Osteoblast (primary cell): ENCODE data around the gene CROCC. TPM values are rescaled to one million over a fixed set of nuclear protein-coding genes. Genes with fewer than 3 reads are reported as not detected.
"Not testable (repeated sequence)": the region's sequence is repeated elsewhere in the genome, so short reads cannot be mapped to it uniquely, and the experiment has no call there.

Source experiments
- DNase-seq: peaks from one replicate; pipeline ENCODE4 v3.0.0; 2011; ENCODE audit warnings: low spot score, mixed read lengths; ENCODE audit not compliant: insufficient read length; ENCODE audit errors: missing footprints
- H2AFZ ChIP-seq: 2 replicates; pipeline ENCODE4 v1.6.0; 2011; ENCODE audit warnings: mild to moderate bottlenecking, low read length
- H3K27ac ChIP-seq: 2 replicates; pipeline ENCODE4 v1.5.1; 2011; ENCODE audit warnings: mild to moderate bottlenecking, low read depth, low read length, moderate library complexity
- H3K27me3 ChIP-seq: 2 replicates; pipeline ENCODE4 v1.6.0; 2012; ENCODE audit warnings: mild to moderate bottlenecking, control low read depth, inconsistent platforms, low read length, moderate library complexity; ENCODE audit not compliant: insufficient read depth
- H3K36me3 ChIP-seq: 2 replicates; pipeline ENCODE4 v1.5.1; 2011; ENCODE audit warnings: mild to moderate bottlenecking, low read length, control low read depth, moderate library complexity; ENCODE audit not compliant: insufficient read depth
- H3K4me1 ChIP-seq: 2 replicates; pipeline ENCODE4 v1.5.1; 2011; ENCODE audit warnings: mild to moderate bottlenecking, low read length, control low read depth, moderate library complexity; ENCODE audit not compliant: insufficient read depth
- H3K4me2 ChIP-seq: 2 replicates; pipeline ENCODE4 v1.6.0; 2011; ENCODE audit warnings: mild to moderate bottlenecking, low read length; ENCODE audit not compliant: insufficient read depth
- H3K4me3 ChIP-seq: fragments of 200-600 bp; sonication (generic); 3 replicates; pipeline ENCODE4 v1.5.1; 2012; ENCODE audit warnings: mild to moderate bottlenecking, low read length, inconsistent platforms; ENCODE audit not compliant: insufficient read depth
- H3K79me2 ChIP-seq: 2 replicates; pipeline ENCODE4 v1.6.0; 2012; ENCODE audit warnings: mild to moderate bottlenecking, low read length, control low read depth, inconsistent platforms; ENCODE audit not compliant: insufficient read depth
- H3K9me3 ChIP-seq: 2 replicates; pipeline ENCODE4 v1.5.1; 2011; ENCODE audit warnings: low read depth, low read length, control low read depth
- H4K20me1 ChIP-seq: 2 replicates; pipeline ENCODE4 v1.6.0; 2012; ENCODE audit warnings: mild to moderate bottlenecking, low read length, control low read depth; ENCODE audit not compliant: insufficient read depth
- total RNA-seq: library from RNA; depleted of rRNA; stranded (reverse); fragments of >200 nt; gene quantifications from 2 replicates; pipeline ENCODE4 v1.2.3, GENCODE V29; 2012
- TF ChIP-seq, protein P1 (sequence below): IDR thresholded peaks from 2 replicates; pipeline ENCODE4 v1.5.1; 2011; ENCODE audit warnings: mild to moderate bottlenecking, low read depth, low read length, moderate library complexity; ENCODE audit errors: extremely low read depth

Gene CROCC
- total RNA-seq, 1 donor = 20.3 TPM

DNA sequence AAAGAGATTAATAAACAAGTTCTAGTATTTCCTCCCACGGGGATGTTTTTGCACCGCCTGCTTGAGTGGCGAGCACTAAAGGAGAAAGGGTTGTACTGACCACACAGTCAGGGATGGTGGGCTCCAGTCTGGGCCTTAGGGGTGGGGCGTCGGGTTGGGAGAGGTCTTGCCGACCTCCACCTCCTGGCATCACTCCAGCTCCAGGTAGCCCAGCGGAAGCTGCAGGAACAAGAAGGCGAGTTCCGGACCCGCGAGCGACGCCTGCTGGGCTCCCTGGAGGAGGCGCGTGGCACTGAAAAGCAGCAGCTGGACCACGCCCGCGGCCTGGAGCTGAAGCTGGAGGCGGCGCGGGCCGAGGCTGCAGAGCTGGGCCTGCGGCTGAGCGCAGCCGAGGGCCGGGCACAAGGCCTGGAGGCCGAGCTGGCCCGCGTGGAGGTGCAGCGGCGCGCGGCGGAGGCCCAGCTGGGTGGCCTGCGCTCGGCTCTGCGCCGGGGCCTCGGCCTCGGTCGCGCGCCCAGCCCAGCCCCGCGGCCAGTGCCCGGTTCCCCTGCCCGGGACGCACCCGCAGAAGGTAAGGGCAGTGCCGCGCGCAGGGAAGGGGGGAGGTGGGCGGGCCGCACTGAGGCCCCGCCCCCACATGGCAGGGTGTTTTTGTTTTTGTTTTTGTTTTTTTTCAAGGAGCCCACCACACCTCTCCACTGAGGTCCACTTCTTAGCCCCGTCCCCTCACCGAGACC is 39.0 kb downstream of the CROCC start:
- TF ChIP-seq, protein P1, sequence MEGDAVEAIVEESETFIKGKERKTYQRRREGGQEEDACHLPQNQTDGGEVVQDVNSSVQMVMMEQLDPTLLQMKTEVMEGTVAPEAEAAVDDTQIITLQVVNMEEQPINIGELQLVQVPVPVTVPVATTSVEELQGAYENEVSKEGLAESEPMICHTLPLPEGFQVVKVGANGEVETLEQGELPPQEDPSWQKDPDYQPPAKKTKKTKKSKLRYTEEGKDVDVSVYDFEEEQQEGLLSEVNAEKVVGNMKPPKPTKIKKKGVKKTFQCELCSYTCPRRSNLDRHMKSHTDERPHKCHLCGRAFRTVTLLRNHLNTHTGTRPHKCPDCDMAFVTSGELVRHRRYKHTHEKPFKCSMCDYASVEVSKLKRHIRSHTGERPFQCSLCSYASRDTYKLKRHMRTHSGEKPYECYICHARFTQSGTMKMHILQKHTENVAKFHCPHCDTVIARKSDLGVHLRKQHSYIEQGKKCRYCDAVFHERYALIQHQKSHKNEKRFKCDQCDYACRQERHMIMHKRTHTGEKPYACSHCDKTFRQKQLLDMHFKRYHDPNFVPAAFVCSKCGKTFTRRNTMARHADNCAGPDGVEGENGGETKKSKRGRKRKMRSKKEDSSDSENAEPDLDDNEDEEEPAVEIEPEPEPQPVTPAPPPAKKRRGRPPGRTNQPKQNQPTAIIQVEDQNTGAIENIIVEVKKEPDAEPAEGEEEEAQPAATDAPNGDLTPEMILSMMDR = peak; percentile 72
- Histone ChIP-seq H2AFZ (peak overlapping the region; percentile 83), H3K4me1 (peaks cover 11% of the 10 kb centered on the region), H3K36me3 (peaks cover 4% of the 10 kb centered on the region), H3K27ac (no peak overlapping the region), H3K79me2 (no peaks in the 10 kb centered on the region), H4K20me1 (no peaks in the 10 kb centered on the region), H3K9me3 (no peaks in the 10 kb centered on the region), H3K4me3 (peak overlapping the region; percentile 66), H3K4me2 (peak overlapping the region; percentile 87), H3K27me3 (no peaks in the 10 kb centered on the region)
- peak; percentile 99 for DNase-seq

DNA sequence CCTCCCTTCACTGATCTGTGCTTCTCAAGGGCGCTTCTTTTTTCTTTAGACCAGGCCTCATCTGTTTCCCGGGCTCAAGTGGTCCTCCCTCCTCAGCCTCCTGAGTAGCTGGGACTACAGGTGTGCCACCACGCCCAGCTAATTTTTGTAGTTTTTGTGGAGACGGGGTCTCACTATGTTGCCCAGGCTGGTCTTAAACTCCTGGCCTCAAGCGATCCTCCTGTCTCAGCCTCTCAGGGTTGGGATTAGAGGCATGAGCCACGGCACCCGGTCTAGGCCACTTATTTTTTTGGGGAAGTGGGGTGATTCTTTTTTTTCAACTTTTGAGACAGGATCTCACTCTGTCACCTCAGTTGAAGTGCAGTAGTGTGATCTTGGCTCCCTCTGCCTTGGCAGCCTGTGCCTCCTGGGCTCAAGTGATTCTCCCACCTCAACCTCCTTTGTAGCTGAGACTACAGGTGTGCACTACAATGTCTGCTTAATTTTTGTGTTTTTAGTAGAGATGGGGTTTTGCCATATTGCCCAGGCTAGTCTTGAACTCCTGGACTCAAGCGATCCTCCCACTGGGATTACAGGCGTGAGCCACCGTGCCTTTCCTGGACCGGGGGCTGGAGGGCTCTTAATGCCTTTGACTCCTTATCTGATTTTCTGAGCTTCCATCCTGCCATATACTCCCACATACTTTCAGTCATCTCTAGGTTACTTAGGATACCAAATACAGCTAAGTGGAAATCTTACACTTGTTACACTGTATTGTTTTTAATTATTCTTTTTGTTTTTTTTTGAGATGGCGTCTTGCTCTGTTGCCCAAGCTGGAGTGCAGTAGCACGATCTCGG is 39.8 kb downstream of the CROCC start:
- peaks cover 11% of the 10 kb centered on the region for H3K4me1 ChIP-seq
- no peaks in the 10 kb centered on the region for H3K9me3 ChIP-seq
- H3K27me3 ChIP-seq = no peaks in the 10 kb centered on the region
- H3K79me2 ChIP-seq = no peaks in the 10 kb centered on the region
- H3K4me2 ChIP-seq = peak overlapping the region; percentile 87
- no peak overlapping the region for H2AFZ ChIP-seq
- no peak for DNase-seq
- peaks cover 2% of the 10 kb centered on the region for H3K36me3 ChIP-seq
- no peak overlapping the region for H3K27ac ChIP-seq
- H4K20me1 ChIP-seq = no peaks in the 10 kb centered on the region
- TF ChIP-seq, protein P1 = no peak
- H3K4me3 ChIP-seq = peak overlapping the region; percentile 66

DNA sequence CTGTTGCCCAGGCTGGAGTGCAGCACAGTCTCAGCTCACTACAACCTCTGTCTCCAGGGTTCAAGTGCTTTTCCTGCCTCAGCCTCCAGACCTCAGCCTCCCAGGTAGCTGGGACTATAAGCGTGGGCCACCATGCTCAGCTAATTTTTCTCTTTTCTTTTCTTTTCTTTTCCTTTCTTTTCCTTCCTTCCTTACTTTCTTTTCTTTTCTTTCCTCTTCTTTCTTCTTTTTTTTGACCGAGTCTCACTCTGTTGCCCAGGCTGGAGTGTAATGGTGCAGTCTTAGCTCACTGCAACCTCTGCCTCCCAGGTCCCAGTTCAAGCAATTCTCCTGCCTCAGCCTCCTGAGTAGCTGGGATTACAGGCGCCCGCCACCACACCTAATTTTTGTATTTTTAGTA is 42.4 kb downstream of the CROCC start:
- not testable (repeated sequence) for H3K27me3 ChIP-seq, DNase-seq, H3K4me3 ChIP-seq, H4K20me1 ChIP-seq, H3K27ac ChIP-seq, H3K9me3 ChIP-seq, H2AFZ ChIP-seq, H3K79me2 ChIP-seq, H3K4me2 ChIP-seq, H3K36me3 ChIP-seq
- H3K4me1 ChIP-seq = peaks cover 20% of the 10 kb centered on the region

DNA sequence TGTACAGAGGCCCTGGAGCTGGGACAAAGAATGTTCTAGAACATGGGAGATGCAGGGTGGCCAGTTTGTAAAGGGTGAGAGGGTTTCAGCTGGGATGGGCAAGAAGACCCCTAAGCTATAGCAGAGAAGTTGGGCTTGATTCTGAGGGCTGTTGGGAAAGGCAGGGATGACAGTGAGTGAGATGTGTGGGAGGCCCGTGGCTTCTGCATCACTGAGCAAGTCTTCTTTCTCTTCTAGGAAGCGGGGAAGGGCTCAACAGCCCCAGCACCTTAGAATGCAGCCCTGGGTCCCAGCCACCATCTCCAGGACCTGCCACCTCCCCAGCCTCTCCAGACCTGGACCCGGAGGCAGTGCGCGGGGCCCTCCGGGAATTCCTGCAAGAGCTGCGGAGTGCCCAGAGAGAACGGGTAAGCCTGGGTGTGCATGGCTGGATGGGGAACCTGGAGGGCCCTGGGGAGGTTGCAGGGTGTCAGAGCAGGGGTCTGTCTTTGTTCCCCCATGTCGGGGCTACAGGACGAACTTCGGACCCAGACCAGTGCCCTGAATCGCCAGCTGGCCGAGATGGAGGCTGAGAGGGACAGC is 43.8 kb downstream of the CROCC start:
- Histone ChIP-seq H3K79me2 (no peaks in the 10 kb centered on the region), H3K4me2 (no peak overlapping the region), H3K27me3 (no peaks in the 10 kb centered on the region), H4K20me1 (no peaks in the 10 kb centered on the region), H3K9me3 (no peaks in the 10 kb centered on the region), H3K4me3 (no peak overlapping the region), H2AFZ (no peak overlapping the region), H3K27ac (no peak overlapping the region), H3K4me1 (peaks cover 16% of the 10 kb centered on the region), H3K36me3 (peaks cover 7% of the 10 kb centered on the region)
- DNase-seq = no peak
- TF ChIP-seq, protein P1 = no peak
